T1000 (cell line): ENCODE results near the gene TBCCD1.
"Not testable (repeated sequence)": the region's sequence is repeated elsewhere in the genome, so short reads cannot be mapped to it uniquely, and the experiment has no call there.

Experiments used
- DNase-seq: peaks from one replicate; lab custom pipeline; 2025; ENCODE audit warnings: mixed read lengths; lab: John Stamatoyannopoulos, UW

The TBCCD1 gene

GRCh38 chr3:186552408-186553031, 14.6 kb downstream of the TBCCD1 start:
- DNase-seq, result no peak

- no peak for DNase-seq
These were observed 15.8 kb downstream of the TBCCD1 start for GRCh38 chr3:186551387-186551786.

GRCh38 chr3:186549497-186549896, 17.6 kb downstream of the TBCCD1 start:
- no peak for DNase-seq

GRCh38 chr3:186544281-186544680, 22.9 kb downstream of the TBCCD1 start, which contains the start of gene CRYGS:
TSS of gene CRYGS (minus strand) at chr3:186544380. CDS start at chr3:186544326, 54 bp downstream.
- no peak for DNase-seq

GRCh38 chr3:186540835-186541226, 26.3 kb downstream of the TBCCD1 start:
- no peak for DNase-seq

- DNase-seq, result peak; percentile 60
These were observed 26.8 kb downstream of the TBCCD1 start for GRCh38 chr3:186540221-186540834.

- DNase-seq, result no peak
These were observed 28.4 kb downstream of the TBCCD1 start for GRCh38 chr3:186538779-186539178.

- DNase-seq, result no peak
These were observed 30.0 kb downstream of the TBCCD1 start for GRCh38 chr3:186536883-186537844.

GRCh38 chr3:186534113-186534669, 32.9 kb downstream of the TBCCD1 start:
- no peak for DNase-seq

- no peak for DNase-seq
These were observed 34.5 kb downstream of the TBCCD1 start for GRCh38 chr3:186532598-186533072.

- not testable (repeated sequence) for DNase-seq
These were observed 35.4 kb downstream of the TBCCD1 start for GRCh38 chr3:186531694-186532093.

GRCh38 chr3:186530415-186530814, 36.7 kb downstream of the TBCCD1 start:
- DNase-seq, result no peak

GRCh38 chr3:186529201-186529999, 37.7 kb downstream of the TBCCD1 start:
- no peak for DNase-seq

GRCh38 chr3:186526256-186526606, 40.9 kb downstream of the TBCCD1 start:
- no peak for DNase-seq

- no peak for DNase-seq
These were observed 41.5 kb downstream of the TBCCD1 start for GRCh38 chr3:186525369-186526255.

- DNase-seq, result no peak
These were observed 42.5 kb downstream of the TBCCD1 start for GRCh38 chr3:186524616-186525015.

- DNase-seq, result no peak
These were observed 43.7 kb downstream of the TBCCD1 start for GRCh38 chr3:186523434-186523833.

- no peak for DNase-seq
These were observed 44.1 kb downstream of the TBCCD1 start for GRCh38 chr3:186523022-186523421.

- DNase-seq, result no peak
These were observed 45.9 kb downstream of the TBCCD1 start for GRCh38 chr3:186520957-186521842.
